ENCODE results near the gene NR2F2. TPM values are rescaled to one million over a fixed set of nuclear protein-coding genes. Genes with fewer than 3 reads are reported as not detected.

NR2F2 gene
- total and polyA plus RNA-seq, 2 of the 13 experiments (the other 11 are each of a cell fraction or from before 2014, with no cell fraction given) = 3.5 to 4.7 TPM

GRCh38 chr15:96342406-96343112, 12.1 kb downstream of the NR2F2 start (continued):
- TF ChIP-seq PCBP1 (IDR thresholded peaks at IDR 0.05; ENCODE audit: borderline replicate concordance, low read depth, low read length) (no peak), ZNF639 (CRISPR knock-in tag; conservative IDR thresholded peaks at IDR 0.05) (no peak), ZBTB34 (CRISPR knock-in tag; IDR thresholded peaks at IDR 0.05) (no peak), ZNF337 (CRISPR knock-in tag; IDR thresholded peaks at IDR 0.05; ENCODE audit: borderline replicate concordance, low read depth) (no peak), RAD21 (CRISPR knock-in tag; IDR thresholded peaks at IDR 0.05) (no peak), ZBTB33 (CRISPR knock-in tag; IDR thresholded peaks at IDR 0.05) (no peak), TRIM22 (IDR thresholded peaks at IDR 0.05) (no peak), TAF15 (IDR thresholded peaks at IDR 0.05; ENCODE audit: low read depth, low read length, poor library complexity, severe bottlenecking) (no peak), PHB2 (IDR thresholded peaks at IDR 0.05; ENCODE audit: partially characterized antibody) (no peak), HOXD1 (CRISPR knock-in tag; IDR thresholded peaks at IDR 0.05) (no peak), SALL2 (CRISPR knock-in tag; IDR thresholded peaks at IDR 0.05) (no peak), ZNF280D (CRISPR knock-in tag; IDR thresholded peaks at IDR 0.05) (no peak), DZIP1 (CRISPR knock-in tag; IDR thresholded peaks at IDR 0.05) (no peak), IRX3 (CRISPR knock-in tag; IDR thresholded peaks at IDR 0.05; ENCODE audit: borderline replicate concordance, low read depth) (no peak)
